SK-N-SH (cell line): Measurements from ENCODE around the gene GJA5. TPM values are rescaled to one million over a fixed set of nuclear protein-coding genes. Genes with fewer than 3 reads are reported as not detected.

Experiments used
- CTCF ChIA-PET: fragments of 300-600, 350-600 bp; formaldehyde crosslinking; extraction: SDS; loops from one replicate; lab custom pipeline; 2021; lab: Yijun Ruan, JAX
- POLR2A ChIA-PET: fragments of 350-600 bp; sonication (Branson Sonifier 250); formaldehyde crosslinking; extraction: SDS; loops from one replicate; lab custom pipeline; 2020; ENCODE audit warnings: antibody characterized with exemption, inconsistent platforms; lab: Yijun Ruan, JAX
- DNase-seq: peaks from one replicate; pipeline ENCODE4 v3.0.0; 2012
- H2AFZ ChIP-seq: fragments of 200-600 bp; sonication (generic); 2 replicates; pipeline ENCODE4 v1.8.1; 2016; ENCODE audit warnings: antibody characterized with exemption, mild to moderate bottlenecking, low read depth
- H3F3A ChIP-seq: fragments of 200-600 bp; sonication (generic); replicated peaks from 2 replicates; pipeline ENCODE3; 2016; ENCODE audit warnings: antibody characterized with exemption, mild to moderate bottlenecking; ENCODE audit not compliant: insufficient read depth
- H3K27ac ChIP-seq, 2 experiments: fragments of 200-500 bp in 1 of 2; fragments of 200-600 bp in 1 of 2; sonication (Bioruptor generic) in 1 of 2; sonication (generic), shearing (Covaris generic) in 1 of 2; 2 replicates each; pipeline versions ENCODE4 v1.5.1 to v1.6.1; 2014 to 2016; ENCODE audit warnings: low read depth in 2 of 2, inconsistent platforms in 1 of 2, low read length in 1 of 2, mild to moderate bottlenecking in 1 of 2, mixed read lengths in 1 of 2
- H3K27me3 ChIP-seq: fragments of 200-600 bp; sonication (generic), shearing (Covaris generic); 2 replicates; pipeline ENCODE4 v1.6.1; 2016; ENCODE audit warnings: mixed run types; ENCODE audit not compliant: insufficient read depth
- H3K36me3 ChIP-seq, 2 experiments: fragments of 200-500 bp in 1 of 2; fragments of 200-600 bp in 1 of 2; sonication (Bioruptor generic) in 1 of 2; sonication (generic) in 1 of 2; replicated peaks in 1 of 2; 2 replicates each; pipeline versions ENCODE3 to v1.5.1; 2014 to 2016; ENCODE audit warnings: low read length in 1 of 2, mild to moderate bottlenecking in 1 of 2; ENCODE audit not compliant: insufficient read depth in 2 of 2, control insufficient read depth in 1 of 2
- H3K4me1 ChIP-seq, 2 experiments: fragments of 200-500 bp in 1 of 2; fragments of 200-600 bp in 1 of 2; sonication (Bioruptor generic) in 1 of 2; sonication (generic), shearing (Covaris generic) in 1 of 2; 2 replicates each; pipeline versions ENCODE4 v1.5.1 to v1.6.1; 2014 to 2016; ENCODE audit warnings: low read depth in 1 of 2, low read length in 1 of 2, mixed run types in 1 of 2; ENCODE audit not compliant: insufficient read depth in 2 of 2, control insufficient read depth in 1 of 2
- H3K4me2 ChIP-seq: fragments of 200-600 bp; sonication (generic), shearing (Covaris generic); 2 replicates; pipeline ENCODE4 v1.6.1; 2017; ENCODE audit warnings: mixed run types
- H3K4me3 ChIP-seq, 2 experiments: fragments of 200-500 bp in 1 of 2; fragments of 200-600 bp in 1 of 2; sonication (Bioruptor generic) in 1 of 2; sonication (generic), shearing (Covaris generic) in 1 of 2; 2 replicates each; pipeline versions ENCODE4 v1.5.1 to v1.8.1; 2014 to 2016; ENCODE audit warnings: low read depth in 2 of 2, inconsistent platforms in 1 of 2, low read length in 1 of 2, mild to moderate bottlenecking in 1 of 2, mixed read lengths in 1 of 2, moderate library complexity in 1 of 2
- H3K79me2 ChIP-seq: fragments of 200-600 bp; sonication (generic); 2 replicates; pipeline ENCODE4 v1.8.1; 2017; ENCODE audit warnings: mild to moderate bottlenecking; ENCODE audit not compliant: insufficient read depth
- H3K9ac ChIP-seq: fragments of 200-600 bp; sonication (generic); 2 replicates; pipeline ENCODE4 v1.6.1; 2017; ENCODE audit warnings: mixed run types
- H3K9me2 ChIP-seq: fragments of 200-600 bp; sonication (generic); 2 replicates; pipeline ENCODE4 v1.6.1; 2017; ENCODE audit warnings: mixed run types
- H3K9me3 ChIP-seq: fragments of 200-600 bp; sonication (generic); 2 replicates; pipeline ENCODE4 v1.6.1; 2017; ENCODE audit warnings: mixed run types, mild to moderate bottlenecking, moderate library complexity
- H4K20me1 ChIP-seq: fragments of 200-600 bp; sonication (generic); 2 replicates; pipeline ENCODE4 v1.6.1; 2017; ENCODE audit warnings: mild to moderate bottlenecking, mixed run types; ENCODE audit not compliant: insufficient read depth
- ELF1 ChIP-seq: IDR thresholded peaks from 2 replicates; pipeline ENCODE4 v1.4.0; 2012
- FOXJ3 ChIP-seq: sonication (generic); formaldehyde crosslinking; IDR thresholded peaks from 2 replicates; pipeline ENCODE4 v1.5.1; 2020; ENCODE audit warnings: mild to moderate bottlenecking, missing genetic modification reagents
- FOXM1 ChIP-seq: IDR thresholded peaks from 2 replicates; pipeline ENCODE4 v1.4.0; 2012; ENCODE audit warnings: low read depth, mild to moderate bottlenecking
- GABPA ChIP-seq: IDR thresholded peaks from 2 replicates; pipeline ENCODE4 v1.4.0; 2012; ENCODE audit warnings: low read depth, mild to moderate bottlenecking
- GATA2 ChIP-seq: sonication (generic); formaldehyde crosslinking; IDR thresholded peaks from 2 replicates; pipeline ENCODE4 v1.5.0; 2020; ENCODE audit warnings: mild to moderate bottlenecking, missing genetic modification reagents
- MAX ChIP-seq: IDR thresholded peaks from 2 replicates; pipeline ENCODE4 v1.4.0; 2012; ENCODE audit warnings: low read depth
- MEF2A ChIP-seq: IDR thresholded peaks from 2 replicates; pipeline ENCODE4 v1.4.0; 2012; ENCODE audit warnings: low read depth, borderline replicate concordance
- MXI1 ChIP-seq: IDR thresholded peaks from 2 replicates; pipeline ENCODE4 v1.6.1; 2012; ENCODE audit warnings: mild to moderate bottlenecking, low read depth, low read length, improper control_type of control experiment
- NRF1 ChIP-seq: IDR thresholded peaks from 2 replicates; pipeline ENCODE4 v1.6.1; 2012; ENCODE audit warnings: low read depth, mild to moderate bottlenecking, low read length
- PBX3 ChIP-seq: IDR thresholded peaks from 2 replicates; pipeline ENCODE4; 2012
- POLR2AphosphoS5 ChIP-seq: IDR thresholded peaks from 2 replicates; pipeline ENCODE4 v1.6.1; 2012; ENCODE audit warnings: low read depth, low read length
- RFX5 ChIP-seq: IDR thresholded peaks from 2 replicates; pipeline ENCODE4 v1.6.1; 2012; ENCODE audit warnings: mild to moderate bottlenecking, improper control_type of control experiment, low read length
- RXRA ChIP-seq: IDR thresholded peaks from 2 replicates; pipeline ENCODE4 v1.4.0; 2012; ENCODE audit warnings: low read depth, mild to moderate bottlenecking, borderline replicate concordance
- SIN3A ChIP-seq: IDR thresholded peaks from 2 replicates; pipeline ENCODE4 v1.6.1; 2012; ENCODE audit warnings: low read depth, mild to moderate bottlenecking, low read length, moderate library complexity, borderline replicate concordance
- TCF12 ChIP-seq: IDR thresholded peaks from 2 replicates; pipeline ENCODE4 v1.4.0; 2012
- YY1 ChIP-seq: IDR thresholded peaks from 2 replicates; pipeline ENCODE4 v1.4.0; 2012; ENCODE audit warnings: low read depth, mild to moderate bottlenecking
- ZBTB33 ChIP-seq: IDR thresholded peaks from 2 replicates; pipeline ENCODE4 v1.4.0; 2012; ENCODE audit warnings: low read depth, borderline replicate concordance
- WGBS: methylation state at CpG from one replicate; pipeline ENCODE4 v1.1.6; 2017; ENCODE audit warnings: low lambda C conversion rate; 5-methylcytosine and 5-hydroxymethylcytosine counted together
- polyA plus RNA-seq, 3 experiments: library from polyadenylated mRNA; depleted of rRNA; stranded (reverse); fragments of >200 nt; gene quantifications; 2 replicates each; pipeline ENCODE4 v1.2.3, GENCODE V29; 2012

Gene GJA5
- polyA plus RNA-seq, 1 of the 3 experiments (the other 2 are of a cell fraction), result not detected

- H4K20me1 ChIP-seq, result no peaks in the 10 kb centered on the region
- peaks cover 24% of the 10 kb centered on the region; the same call in 1 of the 2 replicates for H3K27me3 ChIP-seq
- no peak for DNase-seq
- 10% methylated on average over 5 of the region's 5 CpGs for WGBS
- H3K9me2 ChIP-seq, result no peaks in the 10 kb centered on the region
- no peak overlapping the region for H3K4me2 ChIP-seq
- CTCF ChIA-PET, result no interaction called here
- H3K27ac ChIP-seq, result no peak overlapping the region
- TF ChIP-seq MEF2A, result no peak
- TF ChIP-seq FOXM1, result no peak
- TF ChIP-seq FOXJ3 (CRISPR knock-in tag), result no peak
- TF ChIP-seq SIN3A, result no peak
- no peak for TF ChIP-seq NRF1
- TF ChIP-seq TCF12, result no peak
- TF ChIP-seq, all 33 proteins: peak for 0
- Histone ChIP-seq H3K4me1 (no peaks in the 10 kb centered on the region), H3K9ac (no peak overlapping the region), H3K36me3 (no peaks in the 10 kb centered on the region), H3K9me3 (no peaks in the 10 kb centered on the region), H3F3A (no peaks in the 10 kb centered on the region), H2AFZ (no peak overlapping the region), H3K4me3 (no peak overlapping the region), H3K79me2 (no peaks in the 10 kb centered on the region)
- POLR2A ChIA-PET, result no interaction called here
Observed at GRCh38 chr1:147769106-147769505, 8.7 kb upstream of the GJA5 start.

GRCh38 chr1:147768582-147768981, 8.2 kb upstream of the GJA5 start:
- POLR2A ChIA-PET, result no interaction called here
- H2AFZ ChIP-seq, result no peak overlapping the region
- DNase-seq, result no peak
- no peak overlapping the region for H3K9ac ChIP-seq
- WGBS, result 5% methylated on average over 2 of the region's 2 CpGs
- CTCF ChIA-PET, result no interaction called here
- H3K4me2 ChIP-seq, result no peak overlapping the region
- no peaks in the 10 kb centered on the region for H3K36me3 ChIP-seq
- no peaks in the 10 kb centered on the region for H3K4me1 ChIP-seq
- TF ChIP-seq RFX5, result no peak
- TF ChIP-seq YY1, result no peak
- TF ChIP-seq MXI1, result no peak
- no peak for TF ChIP-seq RXRA
- no peak for TF ChIP-seq MAX
- TF ChIP-seq ZBTB33, result no peak
- TF ChIP-seq POLR2AphosphoS5, result no peak
- no peak for TF ChIP-seq GABPA
- TF ChIP-seq GATA2, result no peak
- TF ChIP-seq PBX3, result no peak
- TF ChIP-seq ELF1, result no peak
- H3K9me2 ChIP-seq, result no peaks in the 10 kb centered on the region
- no peaks in the 10 kb centered on the region for H3F3A ChIP-seq
- no peak overlapping the region for H3K4me3 ChIP-seq
- H4K20me1 ChIP-seq, result no peaks in the 10 kb centered on the region
- H3K79me2 ChIP-seq, result no peaks in the 10 kb centered on the region
- H3K27me3 ChIP-seq, result peaks cover 21% of the 10 kb centered on the region; the same call in 1 of the 2 replicates
- no peak overlapping the region for H3K27ac ChIP-seq
- H3K9me3 ChIP-seq, result no peaks in the 10 kb centered on the region
